H9 (cell line): ENCODE data around the gene ZCCHC10. TPM values are rescaled to one million over a fixed set of nuclear protein-coding genes. Genes with fewer than 3 reads are reported as not detected.

ENCODE experiments used
- DNase-seq: peaks from one replicate; pipeline ENCODE4 v3.0.0-alpha.2; 2017
- H2AFZ ChIP-seq: one replicate; pipeline ENCODE4 v1.6.1; 2013; ENCODE audit warnings: mild to moderate bottlenecking, low read length, control low read depth, moderate library complexity
- H2AK5ac ChIP-seq: 2 replicates; pipeline ENCODE4 v1.6.1; 2013; ENCODE audit warnings: low read length, control low read depth, mixed read lengths; ENCODE audit not compliant: insufficient read length
- H2BK120ac ChIP-seq: one replicate; pipeline ENCODE4 v1.6.1; 2013; ENCODE audit warnings: low read depth, mild to moderate bottlenecking, low read length, control low read depth, inconsistent platforms; ENCODE audit not compliant: poor library complexity, severe bottlenecking
- H2BK12ac ChIP-seq: 2 replicates; pipeline ENCODE4 v1.6.1; 2013; ENCODE audit warnings: low read length, control low read depth, mixed read lengths, low read depth; ENCODE audit not compliant: insufficient read length
- H2BK15ac ChIP-seq: 2 replicates; pipeline ENCODE4 v1.6.1; 2013; ENCODE audit warnings: low read depth, low read length, control low read depth
- H2BK20ac ChIP-seq: one replicate; pipeline ENCODE4 v1.6.1; 2013; ENCODE audit warnings: low read depth, mild to moderate bottlenecking, low read length, control low read depth, inconsistent platforms; ENCODE audit not compliant: poor library complexity, severe bottlenecking
- H2BK5ac ChIP-seq: 2 replicates; pipeline ENCODE4 v1.6.1; 2013; ENCODE audit warnings: low read length, control low read depth, mixed read lengths; ENCODE audit not compliant: insufficient read length
- H3K14ac ChIP-seq: 2 replicates; pipeline ENCODE4 v1.6.1; 2013; ENCODE audit warnings: low read length, control low read depth; ENCODE audit not compliant: insufficient read depth
- H3K18ac ChIP-seq: 2 replicates; pipeline ENCODE4 v1.6.1; 2013; ENCODE audit warnings: low read depth, mild to moderate bottlenecking, mixed read lengths, low read length, control low read depth; ENCODE audit not compliant: insufficient read length
- H3K23ac ChIP-seq: 2 replicates; pipeline ENCODE4 v1.6.1; 2013; ENCODE audit warnings: low read length, control low read depth, mixed read lengths, low read depth; ENCODE audit not compliant: insufficient read length
- H3K23me2 ChIP-seq: 2 replicates; pipeline ENCODE4 v1.6.1; 2013; ENCODE audit warnings: low read depth, mild to moderate bottlenecking, mixed read lengths, low read length, control low read depth; ENCODE audit not compliant: insufficient read length, poor library complexity, severe bottlenecking
- H3K27ac ChIP-seq: 2 replicates; pipeline ENCODE4 v1.5.1; 2013; ENCODE audit warnings: low read length, control low read depth, mixed read lengths, low read depth; ENCODE audit not compliant: insufficient read length
- H3K27me3 ChIP-seq: 2 replicates; pipeline ENCODE4 v1.6.1; 2013; ENCODE audit warnings: low read length, control low read depth, inconsistent platforms; ENCODE audit not compliant: insufficient read depth
- H3K4ac ChIP-seq: 2 replicates; pipeline ENCODE4 v1.6.1; 2013; ENCODE audit warnings: low read depth, mild to moderate bottlenecking, control low read depth, inconsistent platforms, low read length, moderate library complexity
- H3K4me1 ChIP-seq: 2 replicates; pipeline ENCODE4 v1.6.1; 2013; ENCODE audit warnings: low read length, control low read depth, inconsistent platforms; ENCODE audit not compliant: insufficient read depth
- H3K4me2 ChIP-seq: 2 replicates; pipeline ENCODE4 v1.6.1; 2013; ENCODE audit warnings: low read length, control low read depth, mixed read lengths; ENCODE audit not compliant: insufficient read length, insufficient read depth
- H3K56ac ChIP-seq: 2 replicates; pipeline ENCODE4 v1.6.1; 2013; ENCODE audit warnings: low read depth, mild to moderate bottlenecking, mixed read lengths, low read length, control low read depth; ENCODE audit not compliant: insufficient read length
- H3K79me1 ChIP-seq: 2 replicates; pipeline ENCODE4 v1.6.1; 2013; ENCODE audit warnings: low read depth, mild to moderate bottlenecking, moderate library complexity, low read length, control low read depth, inconsistent platforms; ENCODE audit not compliant: insufficient read depth, poor library complexity, severe bottlenecking
- H3K79me2 ChIP-seq: 2 replicates; pipeline ENCODE4 v1.6.1; 2013; ENCODE audit warnings: low read length, control low read depth, inconsistent platforms; ENCODE audit not compliant: insufficient read depth
- H3K9ac ChIP-seq: 2 replicates; pipeline ENCODE4 v1.6.1; 2013; ENCODE audit warnings: low read length, control low read depth, mixed read lengths; ENCODE audit not compliant: insufficient read length; ENCODE audit errors: extremely low read depth
- H3K9me3 ChIP-seq: one replicate; pipeline ENCODE4 v1.6.1; 2013; ENCODE audit warnings: low read depth, low read length, inconsistent platforms; ENCODE audit not compliant: control insufficient read depth
- H3T11ph ChIP-seq: one replicate; pipeline ENCODE4 v1.6.1; 2013; ENCODE audit warnings: mild to moderate bottlenecking, low read length, control low read depth, inconsistent platforms
- H4K20me1 ChIP-seq: one replicate; pipeline ENCODE4 v1.6.1; 2013; ENCODE audit not compliant: control insufficient read depth, insufficient read length, insufficient read depth
- H4K5ac ChIP-seq: 2 replicates; pipeline ENCODE4 v1.6.1; 2013; ENCODE audit warnings: low read depth, mild to moderate bottlenecking, mixed read lengths, low read length, control low read depth; ENCODE audit not compliant: insufficient read length
- H4K8ac ChIP-seq: replicated peaks from 2 replicates; pipeline ENCODE4 v1.6.1; 2013; ENCODE audit warnings: low read length, control low read depth, mixed read lengths, low read depth; ENCODE audit not compliant: insufficient read length
- H4K91ac ChIP-seq: 2 replicates; pipeline ENCODE4 v1.6.1; 2013; ENCODE audit warnings: low read depth, mild to moderate bottlenecking, moderate library complexity, mixed read lengths, low read length, control low read depth; ENCODE audit not compliant: insufficient read length
- H3K27ac Mint-ChIP-seq, 3 experiments: 2 replicates in 2 of 3; 3 replicates in 1 of 3; pipeline ENCODE4 v1.8.0; 2020 to 2021; ENCODE audit warnings: mixed read lengths in 3 of 3, mild to moderate bottlenecking in 1 of 3, moderate library complexity in 1 of 3
- H3K27me3 Mint-ChIP-seq: 2 replicates; pipeline ENCODE4 v1.8.0; 2021; ENCODE audit warnings: low read depth, mild to moderate bottlenecking, moderate library complexity, mixed read lengths
- H3K36me3 Mint-ChIP-seq, 3 experiments: 2 replicates in 2 of 3; 3 replicates in 1 of 3; pipeline ENCODE4 v1.8.0; 2020 to 2021; ENCODE audit warnings: low read depth in 3 of 3, mixed read lengths in 3 of 3; ENCODE audit not compliant: insufficient read depth in 1 of 3
- H3K4me1 Mint-ChIP-seq, 2 experiments: 2 replicates each; pipeline ENCODE4 v1.8.0; 2020; ENCODE audit warnings: mixed read lengths in 2 of 2
- H3K4me3 Mint-ChIP-seq, 2 experiments: 2 replicates in 1 of 2; 3 replicates in 1 of 2; pipeline ENCODE4 v1.8.0; 2020 to 2021; ENCODE audit warnings: mild to moderate bottlenecking in 2 of 2, mixed read lengths in 2 of 2, moderate library complexity in 1 of 2
- H3K9me3 Mint-ChIP-seq, 2 experiments: 2 replicates in 1 of 2; 3 replicates in 1 of 2; pipeline ENCODE4 v1.8.0; 2020; ENCODE audit warnings: mild to moderate bottlenecking in 2 of 2, mixed read lengths in 2 of 2, moderate library complexity in 1 of 2
- WGBS: extraction: QIAGEN DNeasy Blood & Tissue Kit; methylation state at CpG from one replicate; pipeline ENCODE4 v1.1.7; 2013; ENCODE audit warnings: missing lambda C conversion rate, low lambda C conversion rate, mixed read lengths; ENCODE audit not compliant: insufficient read length; ENCODE audit errors: extremely low coverage; 5-methylcytosine and 5-hydroxymethylcytosine counted together
- total RNA-seq: library from RNA; stranded (reverse); gene quantifications from 2 replicates; pipeline ENCODE4 v1.2.1, GENCODE V29; 2021
- TF ChIP-seq, protein P1 (sequence below): fragments of 200-600 bp; sonication (generic); conservative IDR thresholded peaks from 3 replicates; pipeline ENCODE4 v1.8.0; 2021; ENCODE audit warnings: antibody characterized with exemption, mild to moderate bottlenecking

ZCCHC10 gene
- total RNA-seq, 1 experiment from 2014 or later = 34.0 TPM

GRCh38 chr5:133063965-133064364 is 37.6 kb upstream of the ZCCHC10 start:
- H3K27ac Mint-ChIP-seq = peak overlapping the region in 2 of 3 experiments; percentile 36 to 44; a peak in 1 of 7 replicates
- no peak overlapping the region for H2BK15ac ChIP-seq
- H3K4me1 ChIP-seq = no peaks in the 10 kb centered on the region
- no peak overlapping the region for H3K18ac ChIP-seq
- H3K23me2 ChIP-seq = no peaks in the 10 kb centered on the region
- H3K14ac ChIP-seq = no peak overlapping the region
- TF ChIP-seq, protein P1, sequence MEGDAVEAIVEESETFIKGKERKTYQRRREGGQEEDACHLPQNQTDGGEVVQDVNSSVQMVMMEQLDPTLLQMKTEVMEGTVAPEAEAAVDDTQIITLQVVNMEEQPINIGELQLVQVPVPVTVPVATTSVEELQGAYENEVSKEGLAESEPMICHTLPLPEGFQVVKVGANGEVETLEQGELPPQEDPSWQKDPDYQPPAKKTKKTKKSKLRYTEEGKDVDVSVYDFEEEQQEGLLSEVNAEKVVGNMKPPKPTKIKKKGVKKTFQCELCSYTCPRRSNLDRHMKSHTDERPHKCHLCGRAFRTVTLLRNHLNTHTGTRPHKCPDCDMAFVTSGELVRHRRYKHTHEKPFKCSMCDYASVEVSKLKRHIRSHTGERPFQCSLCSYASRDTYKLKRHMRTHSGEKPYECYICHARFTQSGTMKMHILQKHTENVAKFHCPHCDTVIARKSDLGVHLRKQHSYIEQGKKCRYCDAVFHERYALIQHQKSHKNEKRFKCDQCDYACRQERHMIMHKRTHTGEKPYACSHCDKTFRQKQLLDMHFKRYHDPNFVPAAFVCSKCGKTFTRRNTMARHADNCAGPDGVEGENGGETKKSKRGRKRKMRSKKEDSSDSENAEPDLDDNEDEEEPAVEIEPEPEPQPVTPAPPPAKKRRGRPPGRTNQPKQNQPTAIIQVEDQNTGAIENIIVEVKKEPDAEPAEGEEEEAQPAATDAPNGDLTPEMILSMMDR = no peak
- no CpG with 5 or more reads among the region's 10 CpGs for WGBS
- H3K4me2 ChIP-seq = no peak overlapping the region
- H2AK5ac ChIP-seq = no peak overlapping the region
- H3K56ac ChIP-seq = no peak overlapping the region
- no peak overlapping the region for H4K91ac ChIP-seq
- H3K4me1 Mint-ChIP-seq = peaks cover 8 to 12% of the 10 kb centered on the region in 2 experiments
- no peaks in the 10 kb centered on the region for H4K20me1 ChIP-seq
- H3K4ac ChIP-seq = no peak overlapping the region
- no peak overlapping the region for H2BK5ac ChIP-seq
- H3K23ac ChIP-seq = no peak overlapping the region
- no peak overlapping the region for H2BK20ac ChIP-seq
- H3K79me1 ChIP-seq = peaks cover 16% of the 10 kb centered on the region
- no peak overlapping the region for H2BK12ac ChIP-seq
- H3K79me2 ChIP-seq = peaks cover 52% of the 10 kb centered on the region; the same call in 1 of the 2 replicates
- H3K9ac ChIP-seq = no peak overlapping the region
- no peaks in the 10 kb centered on the region for H3K27me3 ChIP-seq
- no peak overlapping the region for H4K5ac ChIP-seq
- no peak overlapping the region for H3K4me3 Mint-ChIP-seq
- H3K9me3 ChIP-seq = no peaks in the 10 kb centered on the region
- peaks cover 30 to 52% (median 47%) of the 10 kb centered on the region in 3 experiments for H3K36me3 Mint-ChIP-seq
- H3T11ph ChIP-seq = no peak overlapping the region
- H3K27me3 Mint-ChIP-seq = no peaks in the 10 kb centered on the region
- no peaks in the 10 kb centered on the region for H3K9me3 Mint-ChIP-seq
- no peak overlapping the region for H2BK120ac ChIP-seq
- DNase-seq = no peak
- H2AFZ ChIP-seq = no peak overlapping the region
- no peak overlapping the region for H3K27ac ChIP-seq
- no peak overlapping the region for H4K8ac ChIP-seq
